Measurements from ENCODE around the gene SEC14L2.

The SEC14L2 gene

DNA sequence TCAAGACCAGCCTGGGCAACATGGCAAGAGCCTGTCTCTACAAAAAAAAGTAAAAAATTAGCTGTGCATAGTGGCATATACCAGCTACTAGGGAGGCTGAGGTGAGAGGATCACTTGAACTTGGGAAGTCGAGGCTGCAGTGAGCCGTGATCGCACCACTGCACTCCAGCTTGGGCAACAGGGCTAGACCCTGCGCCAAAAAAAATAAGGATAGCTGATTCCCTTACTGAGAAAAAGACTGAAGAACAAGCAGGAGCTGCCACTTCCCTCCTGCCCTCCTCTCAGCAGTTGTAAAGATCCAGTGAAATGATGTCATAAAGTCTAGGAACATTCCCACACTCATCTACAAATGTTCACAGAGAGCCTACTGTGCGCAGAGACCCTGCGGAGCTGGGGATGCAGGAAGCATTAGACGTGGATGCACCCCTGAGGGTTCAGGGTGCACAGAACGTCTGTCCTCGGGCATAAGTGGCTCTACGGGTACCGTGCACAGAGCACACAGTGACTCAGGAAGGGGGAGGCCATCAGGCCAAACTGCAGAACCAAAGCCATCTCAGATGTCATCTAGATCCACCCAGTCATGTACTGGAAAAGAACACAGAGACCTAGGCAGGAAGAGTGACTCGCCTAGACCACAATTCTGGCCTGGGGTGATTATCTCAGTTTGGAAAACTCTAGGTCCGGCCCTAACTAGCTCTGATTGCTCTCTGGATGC, 11.7 kb downstream of the SEC14L2 start:
- DNase-seq = no peak

DNA sequence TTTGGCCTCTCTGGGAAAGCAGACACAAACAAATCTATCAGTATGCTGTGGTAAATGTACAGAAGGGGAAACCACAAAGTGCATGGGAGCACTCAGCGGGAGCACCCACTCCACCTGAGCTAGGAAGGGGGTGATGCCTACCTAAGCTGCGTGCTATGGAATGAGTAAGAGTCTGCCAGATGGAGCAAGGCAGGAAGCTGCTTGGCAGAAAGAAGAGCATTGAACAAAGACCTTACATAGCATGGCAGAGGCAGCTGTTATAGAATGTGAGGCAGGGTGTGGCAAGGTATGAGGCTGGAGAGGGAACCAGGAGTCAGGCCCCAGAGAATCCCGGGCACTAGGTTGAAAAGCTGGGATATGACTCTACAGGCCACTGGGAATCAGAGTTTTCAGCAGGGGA, 15.0 kb downstream of the SEC14L2 start:
- no peak for DNase-seq

DNA sequence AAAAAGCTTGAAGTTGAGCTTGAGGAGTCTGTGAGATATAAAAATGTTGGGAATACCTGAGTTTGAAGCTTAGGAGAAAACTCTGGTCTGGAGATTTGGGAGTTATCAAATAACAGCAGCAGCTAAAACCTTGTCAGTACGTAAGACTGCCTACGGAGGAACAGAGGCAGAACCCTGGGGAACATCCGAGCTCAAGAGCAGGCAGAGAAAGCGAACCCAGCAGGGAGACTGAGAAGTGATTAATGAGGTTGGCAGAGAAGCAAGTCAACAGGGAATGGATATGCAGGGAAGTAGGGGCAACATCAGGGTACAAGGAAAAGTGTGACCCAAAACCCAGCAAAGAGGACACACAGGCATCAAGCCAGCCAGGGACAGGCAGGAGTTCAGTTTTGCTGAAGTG, 16.2 kb downstream of the SEC14L2 start:
- no peak for DNase-seq

DNA sequence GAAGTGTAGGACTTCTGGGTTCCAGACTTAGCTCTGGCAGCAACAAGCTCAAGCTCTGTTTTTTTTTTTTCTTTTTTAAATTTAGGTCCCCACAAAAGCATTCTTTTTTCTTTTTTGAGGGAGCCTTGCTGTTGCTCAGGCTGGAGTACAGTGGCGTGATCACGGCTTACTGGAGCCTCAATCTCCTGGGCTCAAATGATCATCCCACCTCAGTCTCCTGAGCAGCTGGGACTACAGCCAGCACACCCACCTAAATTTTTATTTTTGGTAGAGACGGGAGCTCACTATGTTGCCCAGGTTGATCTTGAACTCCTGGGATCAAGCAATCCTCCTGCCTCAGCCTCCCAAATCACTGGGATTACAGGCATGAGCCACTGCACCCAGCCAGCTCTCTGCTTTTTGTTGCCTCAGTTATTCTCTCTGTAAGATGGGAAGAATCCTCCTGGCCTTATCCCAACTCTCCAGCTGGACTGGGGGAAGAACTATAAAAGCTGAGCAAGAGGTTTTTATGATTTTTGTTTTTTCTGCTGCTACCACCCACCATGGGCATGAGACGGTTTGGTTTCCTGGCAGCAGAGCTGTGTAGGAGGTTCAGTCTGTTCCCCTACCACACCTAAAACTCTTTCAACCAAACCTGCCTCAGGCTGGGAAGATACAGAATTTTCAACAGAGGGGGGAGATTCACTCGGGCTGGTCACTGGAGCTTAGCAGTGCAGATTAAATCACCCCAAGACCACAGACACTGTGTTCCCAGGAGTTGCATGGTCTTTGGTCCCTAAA, 17.1 kb downstream of the SEC14L2 start:
- no peak for DNase-seq

DNA sequence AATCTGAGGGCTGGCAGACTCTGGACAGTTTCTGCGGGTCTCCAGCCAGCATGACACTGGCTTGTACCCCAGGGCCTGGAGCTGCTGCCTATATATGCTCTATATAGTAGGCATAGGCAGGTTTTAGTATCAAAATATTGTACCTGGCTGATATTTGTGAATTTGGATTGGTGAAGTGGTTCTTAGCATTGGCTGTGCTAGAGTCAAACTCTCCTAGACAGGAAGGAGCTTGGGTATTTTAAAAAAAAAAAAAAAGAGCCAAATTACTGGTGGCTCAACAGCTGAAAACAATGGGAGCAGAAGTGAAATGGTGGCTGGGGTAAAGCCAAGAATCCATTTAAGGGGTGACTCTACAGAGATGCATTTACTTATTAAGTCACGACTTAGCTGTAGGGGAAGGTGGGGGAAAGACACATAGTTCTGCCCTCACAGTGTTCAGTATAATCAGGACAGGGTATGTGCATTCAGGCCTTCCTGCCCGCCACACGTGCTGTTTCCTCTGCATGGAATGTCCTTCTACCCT, 17.8 kb downstream of the SEC14L2 start:
- DNase-seq = no peak

DNA sequence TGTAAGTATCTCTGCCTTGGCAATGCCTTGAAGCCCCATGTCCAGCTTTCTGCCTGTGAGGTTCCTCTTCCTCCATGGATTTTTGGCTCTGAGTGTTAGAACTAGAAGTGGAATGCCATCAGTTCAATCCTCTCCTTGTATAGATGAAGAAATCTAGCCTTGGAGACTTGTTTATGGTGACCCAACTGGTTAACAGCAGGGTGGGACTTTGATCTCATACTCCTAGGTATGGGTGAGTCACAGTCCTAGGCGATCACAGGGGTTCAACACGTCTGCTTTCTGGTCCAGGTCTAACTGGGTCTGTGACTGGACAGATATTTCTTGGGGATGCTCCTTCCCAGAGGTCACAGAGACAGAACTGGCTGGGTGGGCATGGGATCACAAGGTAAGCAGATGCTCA, 19.6 kb downstream of the SEC14L2 start:
- no peak for DNase-seq

DNA sequence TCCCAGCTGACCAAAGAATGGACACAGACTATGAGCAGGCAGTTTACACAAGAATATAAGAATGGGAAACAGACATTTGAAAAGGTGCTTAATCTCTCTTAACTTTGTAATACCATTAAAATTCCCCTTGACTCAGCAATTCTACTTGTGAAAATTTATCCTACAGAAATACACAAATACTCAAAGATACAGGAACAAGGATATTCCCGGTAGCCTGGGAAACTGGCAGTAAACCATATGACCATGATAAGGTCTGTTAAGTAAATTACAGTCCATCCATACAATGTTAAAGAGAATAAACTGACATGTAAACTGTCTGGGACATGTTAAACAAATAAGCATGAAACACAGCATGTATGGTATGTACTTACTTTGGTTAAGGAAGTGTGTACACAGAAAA, 20.0 kb downstream of the SEC14L2 start:
- no peak for DNase-seq

DNA sequence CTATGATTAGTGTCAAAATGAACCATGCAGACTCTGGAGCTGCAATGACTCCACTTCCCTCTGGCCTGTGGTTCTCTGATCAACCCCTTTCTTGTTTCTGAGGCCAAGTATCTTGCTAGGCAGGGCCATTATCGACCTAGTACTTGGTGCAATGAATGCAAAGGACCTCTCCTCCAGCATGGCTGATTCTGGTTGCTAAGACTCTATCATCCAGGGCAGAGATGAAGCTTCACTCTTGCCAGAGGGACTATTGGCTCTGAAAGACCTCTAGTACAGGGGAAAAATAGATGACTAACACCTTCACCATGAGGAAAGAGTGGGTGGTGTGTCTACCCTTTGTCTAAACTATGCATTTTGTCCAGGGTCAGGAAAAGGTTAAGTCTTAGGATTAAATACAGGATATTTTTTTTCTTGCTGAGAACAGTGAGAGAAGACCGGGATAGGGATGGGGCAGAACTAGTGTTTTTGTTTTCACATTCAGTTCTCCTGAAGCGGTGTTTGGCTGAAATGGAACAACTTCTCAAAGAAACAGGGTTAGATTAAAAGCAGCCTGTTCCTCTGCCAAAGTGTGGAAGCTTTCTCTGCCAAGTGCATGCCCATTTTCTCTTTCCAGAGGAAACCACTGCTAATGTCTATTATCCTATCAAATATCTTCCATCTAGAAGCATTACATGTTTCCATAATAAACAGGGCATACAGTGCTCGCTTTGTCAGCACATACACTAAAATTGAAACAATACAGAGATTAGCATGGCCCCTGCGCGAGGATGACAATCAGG, 23.7 kb downstream of the SEC14L2 start:
- DNase-seq = no peak

DNA sequence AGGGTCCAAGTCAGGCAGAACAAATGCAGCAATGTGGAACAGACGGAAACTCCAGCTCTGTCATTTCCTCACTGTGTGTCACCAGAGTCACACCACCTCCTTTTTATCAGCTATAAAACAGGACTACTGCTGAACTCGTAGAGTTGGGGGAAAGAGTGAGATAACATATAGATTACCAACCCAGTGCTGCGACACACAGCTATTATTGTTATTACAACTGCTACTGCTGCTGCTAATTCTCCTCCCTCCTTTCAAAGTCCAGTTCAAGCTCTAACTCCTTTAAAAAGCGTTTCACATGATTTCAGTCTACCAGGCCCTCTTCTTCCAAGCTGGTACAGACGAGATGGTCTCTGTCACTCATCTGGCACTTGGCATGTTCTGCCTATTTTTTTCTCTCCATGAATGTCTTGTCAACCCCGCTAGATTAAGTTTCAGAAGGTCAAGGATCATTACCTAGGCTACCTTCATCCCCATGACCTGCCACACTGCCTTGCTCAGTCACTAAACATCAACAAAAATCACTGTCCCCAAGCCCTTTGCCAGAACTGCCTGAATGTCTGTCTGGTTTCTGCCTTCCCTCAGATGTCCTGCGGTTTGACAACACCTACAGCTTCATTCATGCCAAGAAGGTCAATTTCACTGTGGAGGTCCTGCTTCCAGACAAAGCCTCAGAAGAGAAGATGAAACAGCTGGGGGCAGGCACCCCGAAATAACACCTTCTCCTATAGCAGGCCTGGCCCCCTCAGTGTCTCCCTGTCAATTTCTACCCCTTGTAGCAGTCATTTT, 25.1 kb downstream of the SEC14L2 start:
- no peak for DNase-seq

DNA sequence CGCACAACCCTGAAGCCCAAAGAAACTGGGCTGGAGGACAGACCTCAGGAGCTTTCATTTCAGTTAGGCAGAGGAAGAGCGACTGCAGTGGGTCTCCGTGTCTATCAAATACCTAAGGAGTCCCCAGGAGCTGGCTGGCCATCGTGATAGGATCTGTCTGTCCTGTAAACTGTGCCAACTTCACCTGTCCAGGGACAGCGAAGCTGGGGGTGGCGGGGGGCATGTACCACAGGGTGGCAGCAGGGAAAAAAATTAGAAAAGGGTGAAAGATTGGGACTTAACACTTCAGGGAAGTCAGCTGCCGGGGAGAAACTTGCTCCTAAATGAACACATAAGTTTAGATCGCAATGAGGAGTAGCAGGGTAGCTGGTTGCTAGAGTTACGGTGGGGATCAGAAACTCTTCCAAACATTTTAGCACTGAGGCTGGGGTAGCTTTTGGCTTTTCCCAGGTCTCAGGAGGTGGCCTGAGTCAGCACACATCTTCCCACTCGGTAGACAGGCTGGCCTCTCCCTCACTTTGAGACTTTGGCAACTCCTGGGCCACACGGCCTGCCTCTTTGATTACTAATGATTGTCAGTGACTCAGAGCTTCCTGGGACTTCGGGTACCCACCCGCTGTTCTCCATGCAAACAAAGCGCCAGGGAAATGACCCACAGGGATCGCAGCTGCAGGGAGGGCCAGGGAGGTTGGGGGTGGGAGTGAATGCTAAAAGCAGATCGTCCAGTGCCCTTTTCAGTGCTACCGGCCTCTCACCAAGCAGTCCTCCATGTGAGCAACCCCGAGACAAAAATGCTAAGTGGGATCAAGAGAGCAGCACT, 25.9 kb downstream of the SEC14L2 start:
- peak; percentile 83 for DNase-seq

DNA sequence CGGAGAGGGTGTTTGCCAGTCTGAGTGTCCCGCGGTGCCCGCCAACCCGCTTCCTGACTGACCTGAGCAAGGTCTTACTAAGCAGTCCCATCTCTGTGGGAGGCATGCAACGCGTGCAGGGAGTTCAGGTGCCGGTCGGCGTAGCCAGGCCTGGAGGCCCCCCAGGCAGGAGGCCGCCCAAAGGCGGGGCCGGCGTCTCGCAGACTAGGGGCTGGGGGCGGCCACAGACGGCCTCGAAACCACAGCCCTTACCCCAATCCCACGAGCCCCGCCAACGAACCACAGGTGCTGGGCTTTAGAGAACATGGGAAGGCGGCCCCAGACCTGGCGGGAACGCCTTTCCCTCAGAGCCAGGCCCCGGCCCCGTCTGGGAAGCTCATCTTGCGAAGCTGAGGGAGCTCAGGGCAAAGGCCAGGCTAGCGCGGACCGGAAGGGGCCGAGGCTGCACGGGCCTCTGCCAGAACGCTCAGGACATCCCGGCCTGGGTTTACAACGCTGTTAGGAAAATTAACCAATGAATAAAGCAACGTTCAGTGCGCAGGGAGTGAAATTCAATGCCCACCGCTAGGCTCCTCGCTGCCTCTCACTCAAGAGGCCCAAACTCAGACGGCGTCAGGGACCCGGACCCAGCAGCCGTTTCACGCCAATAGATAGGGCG, 26.6 kb downstream of the SEC14L2 start:
- no peak for DNase-seq

DNA sequence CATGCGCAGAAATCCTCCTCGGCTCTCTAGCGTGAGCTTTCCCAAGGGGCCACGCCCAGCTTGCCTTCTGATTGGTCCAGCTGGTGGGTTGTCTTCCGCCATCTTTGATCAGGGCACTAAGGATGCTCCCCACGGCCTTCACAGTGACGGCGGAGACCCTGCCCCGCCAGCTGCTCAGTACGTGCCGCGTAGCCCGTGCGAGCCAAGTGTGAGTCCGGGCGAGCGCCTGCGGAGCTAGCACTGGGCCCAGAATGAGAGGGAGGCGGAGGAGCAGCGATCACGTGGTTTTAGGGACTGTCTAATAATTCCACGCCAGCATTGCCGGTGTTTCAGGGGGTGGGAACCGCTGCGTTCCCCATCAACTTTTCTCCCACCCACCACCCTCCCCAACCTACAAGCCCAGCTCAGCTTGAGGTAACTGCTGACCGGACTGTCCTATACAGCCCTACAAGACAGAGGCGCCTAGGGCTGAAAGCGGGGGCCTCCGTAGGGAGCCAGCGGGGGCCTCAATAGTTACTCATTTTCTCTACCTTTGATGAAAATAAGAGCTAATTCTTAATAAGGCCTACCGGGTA, 27.2 kb downstream of the SEC14L2 start:
- DNase-seq = peak; percentile 97

DNA sequence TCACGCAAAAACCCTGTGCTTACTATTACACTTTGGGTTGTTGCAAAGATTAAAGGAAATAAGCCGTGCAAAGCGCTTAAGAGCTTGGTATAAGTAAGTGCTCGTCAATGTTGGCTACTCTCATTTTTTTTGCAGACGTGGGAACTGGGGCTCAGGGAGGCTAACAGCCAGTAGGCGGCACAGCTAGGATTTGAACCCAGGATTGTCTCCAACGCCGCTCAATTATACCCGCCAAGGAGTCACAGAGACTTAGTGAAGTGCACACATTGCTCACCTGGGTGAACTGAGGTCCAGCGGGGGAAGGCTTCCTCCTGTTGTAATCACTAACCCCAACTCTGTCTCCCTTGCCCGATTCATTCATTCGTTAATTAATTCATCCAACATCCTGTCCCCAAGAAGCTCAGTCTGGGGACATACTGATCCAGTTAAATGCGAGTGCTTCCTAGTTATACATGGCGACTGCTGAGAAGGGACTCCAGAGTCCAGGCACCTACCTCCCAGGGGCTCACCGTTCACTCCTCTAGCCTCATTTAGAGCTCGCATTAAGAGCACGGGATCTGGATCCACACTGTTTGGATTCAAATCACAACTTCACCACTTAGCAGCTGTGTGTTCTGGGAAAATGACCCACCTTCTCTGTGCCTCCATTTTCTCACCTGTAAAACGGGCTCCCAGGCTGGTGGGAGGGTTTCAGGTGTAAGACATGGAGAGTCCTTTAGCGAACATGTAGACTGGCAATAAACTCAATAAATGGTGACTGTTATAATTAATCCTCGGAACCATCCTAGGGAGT, 27.9 kb downstream of the SEC14L2 start:
- DNase-seq = peak; percentile 64

DNA sequence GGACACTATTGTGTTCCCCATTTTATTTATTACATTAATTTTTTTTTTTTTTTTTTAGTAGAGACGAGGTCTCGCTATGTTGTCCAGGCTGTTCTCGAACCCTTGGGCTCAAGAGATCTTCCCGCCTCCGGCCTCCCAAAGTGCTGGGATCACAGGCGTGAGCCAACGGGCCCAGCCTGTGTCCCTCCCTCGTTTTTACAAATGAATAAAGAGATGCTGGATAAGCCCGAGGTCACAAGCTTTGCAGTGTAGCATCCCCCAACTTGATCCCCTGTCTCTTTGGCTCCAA, 28.5 kb downstream of the SEC14L2 start:
- no peak for DNase-seq

DNA sequence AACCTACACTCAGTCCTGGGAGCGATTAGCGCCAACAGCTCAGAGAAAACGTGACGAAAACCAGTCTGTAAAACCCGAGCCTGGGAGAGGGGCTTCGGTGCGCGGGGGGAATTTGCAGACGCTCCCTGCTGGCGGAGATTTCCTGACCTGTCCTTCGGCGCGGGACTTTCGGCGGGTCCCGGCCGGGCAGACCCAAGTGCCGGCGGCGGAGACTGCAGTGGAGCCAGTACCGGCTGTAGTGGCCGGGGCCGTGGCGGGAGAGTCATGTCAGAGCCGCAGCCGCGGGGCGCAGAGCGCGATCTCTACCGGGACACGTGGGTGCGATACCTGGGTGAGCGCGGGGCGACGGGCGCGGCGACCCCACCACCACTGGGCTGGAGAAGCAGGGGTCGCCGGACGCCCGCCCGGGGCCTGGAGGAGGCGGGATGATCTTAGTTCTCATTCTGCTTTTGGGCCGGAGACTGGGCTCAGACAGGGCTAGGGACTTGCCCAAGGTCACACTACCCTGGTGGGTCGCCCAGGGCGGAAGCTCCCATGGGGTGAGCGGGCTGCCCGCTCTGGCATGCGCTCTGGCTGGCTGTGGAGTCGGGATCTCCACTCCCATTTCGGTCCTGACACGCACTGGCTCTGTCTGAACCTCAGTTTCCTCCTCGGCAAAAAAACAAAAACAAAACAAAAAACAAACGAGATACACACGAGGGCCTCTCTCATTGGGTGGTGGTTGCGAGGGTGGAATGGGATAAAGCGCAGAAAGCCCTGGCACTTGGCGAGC, 29.0 kb downstream of the SEC14L2 start, which contains the start of gene MTFP1:
Gene MTFP1 (plus strand): TSS at position 153 of the 772 bp plus-strand sequence. CDS start 112 bp downstream, at position 265.
- DNase-seq = peak; percentile 80

DNA sequence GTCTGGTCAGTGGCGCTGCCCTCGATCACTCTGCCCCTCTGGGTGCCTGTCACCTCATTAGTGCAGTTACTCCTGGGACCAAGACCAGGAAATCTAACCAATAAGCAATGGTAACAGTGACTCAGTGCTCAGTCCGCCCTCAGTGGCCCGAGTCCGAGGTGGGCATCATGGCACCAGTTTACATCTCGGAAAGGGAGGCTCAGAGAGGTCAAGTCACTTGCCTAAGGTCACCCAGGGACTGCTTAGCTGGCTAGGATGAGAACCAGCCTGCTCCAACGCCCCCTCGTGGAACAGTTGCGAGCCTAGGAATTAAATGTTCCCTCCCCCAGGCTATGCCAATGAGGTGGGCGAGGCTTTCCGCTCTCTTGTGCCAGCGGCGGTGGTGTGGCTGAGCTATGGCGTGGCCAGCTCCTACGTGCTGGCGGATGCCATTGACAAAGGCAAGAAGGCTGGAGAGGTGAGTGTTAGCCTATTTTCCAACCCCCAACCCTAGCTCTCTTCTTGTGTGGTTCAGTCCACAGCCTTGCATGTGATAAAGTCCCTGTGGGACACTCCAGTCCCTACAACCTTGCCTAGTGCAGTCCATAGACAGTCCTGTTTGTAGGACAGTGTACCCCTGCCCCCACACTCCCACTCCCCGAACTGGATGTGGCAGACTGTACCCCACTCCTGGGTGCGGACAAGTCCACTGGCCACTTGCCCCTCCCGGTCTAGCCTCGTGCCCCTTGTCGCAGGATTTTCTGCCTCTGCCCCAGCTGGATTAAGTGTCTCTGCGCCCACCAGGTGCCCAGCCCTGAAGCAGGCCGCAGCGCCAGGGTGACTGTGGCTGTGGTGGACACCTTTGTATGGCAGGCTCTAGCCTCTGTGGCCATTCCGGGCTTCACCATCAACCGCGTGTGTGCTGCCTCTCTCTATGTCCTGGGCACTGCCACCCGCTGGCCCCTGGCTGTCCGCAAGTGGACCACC, 29.9 kb downstream of the SEC14L2 start:
- peak; percentile 90 for DNase-seq

DNA sequence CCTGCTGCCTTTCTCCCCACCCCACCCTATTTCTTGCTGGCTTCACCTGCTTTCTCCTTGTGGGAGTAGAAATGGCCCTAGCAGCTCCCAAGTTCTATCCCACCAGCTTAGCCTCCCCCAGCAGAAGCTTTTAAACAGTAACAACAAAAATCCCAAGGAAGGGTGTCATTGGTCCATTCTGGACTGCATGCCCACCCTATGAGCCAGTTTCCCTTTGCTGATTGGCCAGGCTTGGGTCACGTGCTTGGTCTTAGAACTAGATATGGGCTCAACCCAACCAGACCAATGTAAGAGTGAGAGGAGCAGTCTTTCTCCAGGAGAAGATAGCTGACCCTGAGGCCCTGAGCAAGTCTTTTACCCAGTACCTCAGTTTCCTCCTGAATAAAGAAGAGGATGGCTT, 31.1 kb downstream of the SEC14L2 start:
- DNase-seq = no peak

DNA sequence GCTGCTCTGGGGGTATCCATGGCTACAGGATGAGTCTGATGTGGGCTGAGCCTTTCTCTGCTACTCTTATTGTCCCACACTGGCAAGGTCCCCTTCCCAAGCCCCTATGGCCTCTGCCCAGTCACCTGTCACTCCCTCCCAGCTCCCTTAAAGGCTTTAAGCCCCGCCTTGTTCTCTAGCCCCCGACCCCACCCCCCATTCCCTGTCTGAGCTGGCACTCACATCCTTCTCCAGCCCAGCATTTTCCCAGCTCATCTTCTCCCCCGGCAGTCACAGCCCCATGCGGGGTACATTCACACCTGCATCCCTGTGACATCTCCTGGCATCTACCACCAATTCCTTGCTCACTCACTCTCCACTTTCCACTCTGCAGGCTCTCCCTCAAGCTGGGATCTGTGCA, 33.1 kb downstream of the SEC14L2 start:
- DNase-seq = no peak

Data from activated CD8-positive, alpha-beta memory T cell treated with anti-CD3 and anti-CD28 coated beads, Interleukin-2, amount 50 U/mL, for 48 hours (primary cell).